Liver (tissue), 3 donors: ENCODE results near the gene CAMKMT.

Experiments used
- GABPA ChIP-seq, 2 donors: IDR thresholded peaks in 1 of 2; conservative IDR thresholded peaks in 1 of 2; 2 replicates each; pipeline ENCODE4 v1.6.1; 2016; ENCODE audit warnings: antibody characterized with exemption in 2 of 2, mild to moderate bottlenecking in 1 of 2, moderate library complexity in 1 of 2
- HNF4A ChIP-seq, 2 donors: conservative IDR thresholded peaks; 2 replicates each; pipeline ENCODE4 v1.6.1; 2016; ENCODE audit warnings: antibody characterized with exemption in 2 of 2, mild to moderate bottlenecking in 2 of 2
- HNF4G ChIP-seq: IDR thresholded peaks from 2 replicates; pipeline ENCODE4 v1.6.1; 2016; ENCODE audit warnings: antibody characterized with exemption
- NR2F2 ChIP-seq: IDR thresholded peaks from 2 replicates; pipeline ENCODE4 v1.6.1; 2016; ENCODE audit warnings: antibody characterized with exemption
- SP1 ChIP-seq: IDR thresholded peaks from 2 replicates; pipeline ENCODE4 v1.6.1; 2018; ENCODE audit warnings: antibody characterized with exemption, mild to moderate bottlenecking
- TAF1 ChIP-seq: conservative IDR thresholded peaks from 2 replicates; pipeline ENCODE4 v1.6.1; 2016; ENCODE audit warnings: antibody characterized with exemption, mild to moderate bottlenecking
- YY1 ChIP-seq: IDR thresholded peaks from 2 replicates; pipeline ENCODE4 v1.6.1; 2016; ENCODE audit warnings: antibody characterized with exemption, mild to moderate bottlenecking
- TF ChIP-seq, protein P1 (sequence below): fragments of 150-350 bp; IDR thresholded peaks from 2 replicates; pipeline ENCODE4 v1.5.1; 2017; ENCODE audit warnings: improper control_type of control experiment, low read depth, low read length; ENCODE audit not compliant: missing input control
- TF ChIP-seq, protein P2 (sequence below): IDR thresholded peaks from 2 replicates; pipeline ENCODE4 v1.6.1; 2016; ENCODE audit warnings: antibody characterized with exemption, mild to moderate bottlenecking
- TF ChIP-seq, protein P3 (sequence below): IDR thresholded peaks from 2 replicates; pipeline ENCODE4 v1.6.1; 2016; ENCODE audit warnings: antibody characterized with exemption
- TF ChIP-seq, protein P4 (sequence below): IDR thresholded peaks from 2 replicates; pipeline ENCODE4 v1.6.1; 2016; ENCODE audit warnings: antibody characterized with exemption
- donor health status: healthy.
- donor health status: healthy.

DNA sequence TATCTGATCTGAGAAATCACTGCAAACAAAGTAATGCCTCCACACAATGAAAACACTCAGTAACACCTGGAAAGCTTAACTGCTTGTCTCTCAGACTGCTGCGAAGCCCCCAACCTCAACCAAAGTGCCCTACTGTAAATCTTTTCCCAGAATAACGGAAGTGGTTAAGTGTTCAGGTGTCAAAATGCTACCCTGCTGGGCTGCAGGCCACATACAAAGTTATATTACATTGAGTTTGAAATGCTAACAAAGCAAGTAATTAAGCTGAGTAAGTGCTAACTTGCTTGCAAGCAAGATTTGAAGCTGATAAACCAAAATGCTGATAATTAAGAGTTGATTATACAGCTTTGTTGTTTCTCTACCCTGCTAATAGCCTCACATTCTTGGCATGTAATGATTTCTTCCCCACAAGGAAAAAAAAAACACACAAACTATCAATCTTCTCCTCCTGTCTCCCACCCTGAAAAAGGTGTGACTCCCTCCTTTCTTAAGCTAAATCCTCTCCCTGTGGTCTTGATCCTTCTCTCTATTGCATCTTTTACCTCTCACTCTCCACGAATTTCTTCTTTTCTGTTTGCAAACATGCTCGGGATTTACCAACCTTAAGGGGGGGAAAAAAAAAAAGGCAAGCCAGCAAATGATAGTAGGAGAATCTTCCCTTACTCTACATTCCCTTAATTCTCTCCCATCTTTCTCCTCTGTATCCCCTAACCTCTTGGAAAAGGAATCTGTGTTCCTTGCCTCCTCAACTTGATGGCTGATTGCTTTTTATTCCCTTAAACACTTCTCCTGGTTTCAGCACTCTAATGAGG is 312.9 kb downstream of the CAMKMT start:
- TF ChIP-seq TAF1 (no peak), NR2F2 (no peak), HNF4G (no peak), GABPA (IDR thresholded peaks at IDR 0.05 in 1 of 2, conservative IDR thresholded peaks at IDR 0.05 in 1 of 2) (no peak), SP1 (no peak), HNF4A (conservative IDR thresholded peaks at IDR 0.05) (no peak), YY1 (no peak)
- TF ChIP-seq, protein P1, sequence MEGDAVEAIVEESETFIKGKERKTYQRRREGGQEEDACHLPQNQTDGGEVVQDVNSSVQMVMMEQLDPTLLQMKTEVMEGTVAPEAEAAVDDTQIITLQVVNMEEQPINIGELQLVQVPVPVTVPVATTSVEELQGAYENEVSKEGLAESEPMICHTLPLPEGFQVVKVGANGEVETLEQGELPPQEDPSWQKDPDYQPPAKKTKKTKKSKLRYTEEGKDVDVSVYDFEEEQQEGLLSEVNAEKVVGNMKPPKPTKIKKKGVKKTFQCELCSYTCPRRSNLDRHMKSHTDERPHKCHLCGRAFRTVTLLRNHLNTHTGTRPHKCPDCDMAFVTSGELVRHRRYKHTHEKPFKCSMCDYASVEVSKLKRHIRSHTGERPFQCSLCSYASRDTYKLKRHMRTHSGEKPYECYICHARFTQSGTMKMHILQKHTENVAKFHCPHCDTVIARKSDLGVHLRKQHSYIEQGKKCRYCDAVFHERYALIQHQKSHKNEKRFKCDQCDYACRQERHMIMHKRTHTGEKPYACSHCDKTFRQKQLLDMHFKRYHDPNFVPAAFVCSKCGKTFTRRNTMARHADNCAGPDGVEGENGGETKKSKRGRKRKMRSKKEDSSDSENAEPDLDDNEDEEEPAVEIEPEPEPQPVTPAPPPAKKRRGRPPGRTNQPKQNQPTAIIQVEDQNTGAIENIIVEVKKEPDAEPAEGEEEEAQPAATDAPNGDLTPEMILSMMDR = no peak
- TF ChIP-seq, protein P2, sequence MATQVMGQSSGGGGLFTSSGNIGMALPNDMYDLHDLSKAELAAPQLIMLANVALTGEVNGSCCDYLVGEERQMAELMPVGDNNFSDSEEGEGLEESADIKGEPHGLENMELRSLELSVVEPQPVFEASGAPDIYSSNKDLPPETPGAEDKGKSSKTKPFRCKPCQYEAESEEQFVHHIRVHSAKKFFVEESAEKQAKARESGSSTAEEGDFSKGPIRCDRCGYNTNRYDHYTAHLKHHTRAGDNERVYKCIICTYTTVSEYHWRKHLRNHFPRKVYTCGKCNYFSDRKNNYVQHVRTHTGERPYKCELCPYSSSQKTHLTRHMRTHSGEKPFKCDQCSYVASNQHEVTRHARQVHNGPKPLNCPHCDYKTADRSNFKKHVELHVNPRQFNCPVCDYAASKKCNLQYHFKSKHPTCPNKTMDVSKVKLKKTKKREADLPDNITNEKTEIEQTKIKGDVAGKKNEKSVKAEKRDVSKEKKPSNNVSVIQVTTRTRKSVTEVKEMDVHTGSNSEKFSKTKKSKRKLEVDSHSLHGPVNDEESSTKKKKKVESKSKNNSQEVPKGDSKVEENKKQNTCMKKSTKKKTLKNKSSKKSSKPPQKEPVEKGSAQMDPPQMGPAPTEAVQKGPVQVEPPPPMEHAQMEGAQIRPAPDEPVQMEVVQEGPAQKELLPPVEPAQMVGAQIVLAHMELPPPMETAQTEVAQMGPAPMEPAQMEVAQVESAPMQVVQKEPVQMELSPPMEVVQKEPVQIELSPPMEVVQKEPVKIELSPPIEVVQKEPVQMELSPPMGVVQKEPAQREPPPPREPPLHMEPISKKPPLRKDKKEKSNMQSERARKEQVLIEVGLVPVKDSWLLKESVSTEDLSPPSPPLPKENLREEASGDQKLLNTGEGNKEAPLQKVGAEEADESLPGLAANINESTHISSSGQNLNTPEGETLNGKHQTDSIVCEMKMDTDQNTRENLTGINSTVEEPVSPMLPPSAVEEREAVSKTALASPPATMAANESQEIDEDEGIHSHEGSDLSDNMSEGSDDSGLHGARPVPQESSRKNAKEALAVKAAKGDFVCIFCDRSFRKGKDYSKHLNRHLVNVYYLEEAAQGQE = no peak
- TF ChIP-seq, protein P3, sequence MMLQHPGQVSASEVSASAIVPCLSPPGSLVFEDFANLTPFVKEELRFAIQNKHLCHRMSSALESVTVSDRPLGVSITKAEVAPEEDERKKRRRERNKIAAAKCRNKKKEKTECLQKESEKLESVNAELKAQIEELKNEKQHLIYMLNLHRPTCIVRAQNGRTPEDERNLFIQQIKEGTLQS = no peak
- TF ChIP-seq, protein P4, sequence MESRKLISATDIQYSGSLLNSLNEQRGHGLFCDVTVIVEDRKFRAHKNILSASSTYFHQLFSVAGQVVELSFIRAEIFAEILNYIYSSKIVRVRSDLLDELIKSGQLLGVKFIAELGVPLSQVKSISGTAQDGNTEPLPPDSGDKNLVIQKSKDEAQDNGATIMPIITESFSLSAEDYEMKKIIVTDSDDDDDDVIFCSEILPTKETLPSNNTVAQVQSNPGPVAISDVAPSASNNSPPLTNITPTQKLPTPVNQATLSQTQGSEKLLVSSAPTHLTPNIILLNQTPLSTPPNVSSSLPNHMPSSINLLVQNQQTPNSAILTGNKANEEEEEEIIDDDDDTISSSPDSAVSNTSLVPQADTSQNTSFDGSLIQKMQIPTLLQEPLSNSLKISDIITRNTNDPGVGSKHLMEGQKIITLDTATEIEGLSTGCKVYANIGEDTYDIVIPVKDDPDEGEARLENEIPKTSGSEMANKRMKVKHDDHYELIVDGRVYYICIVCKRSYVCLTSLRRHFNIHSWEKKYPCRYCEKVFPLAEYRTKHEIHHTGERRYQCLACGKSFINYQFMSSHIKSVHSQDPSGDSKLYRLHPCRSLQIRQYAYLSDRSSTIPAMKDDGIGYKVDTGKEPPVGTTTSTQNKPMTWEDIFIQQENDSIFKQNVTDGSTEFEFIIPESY = no peak
